GM12878 (cell line): ENCODE results near the gene CACNA1G. TPM values are rescaled to one million over a fixed set of nuclear protein-coding genes. Genes with fewer than 3 reads are reported as not detected.

ENCODE experiments used
- ATAC-seq: fragments of 200-7000 bp; cut with Tn5 transposase; 3 replicates; pipeline ENCODE4 v1.9.1; 2020; ENCODE audit warnings: mild to moderate bottlenecking, moderate library complexity
- BruUV-seq: library from RNA; stranded (reverse); fragments of 400-500 nt; replicated peaks from 2 replicates; lab custom pipeline; 2021; lab: Mats Ljungman, UMichigan
- CTCF ChIA-PET: fragments of 300-600 bp; sonication (Branson Sonifier 250); formaldehyde crosslinking; extraction: SDS; loops from one replicate; lab custom pipeline; 2021; ENCODE audit warnings: inconsistent platforms; lab: Yijun Ruan, JAX
- POLR2A ChIA-PET: fragments of 350-600 bp; formaldehyde crosslinking; extraction: SDS; loops from one replicate; lab custom pipeline; 2021; ENCODE audit warnings: inconsistent platforms; lab: Charles Lee
- RAD21 ChIA-PET: fragments of 300-600 bp; sonication (Branson Sonifier 250); formaldehyde crosslinking; loops from one replicate; lab custom pipeline; 2023; ENCODE audit warnings: antibody characterized with exemption; ENCODE audit not compliant: unreplicated experiment; lab: Charles Lee
- SMC1A ChIA-PET: fragments of 300-600 bp; sonication (Branson Sonifier 250); formaldehyde crosslinking; loops from one replicate; lab custom pipeline; 2023; ENCODE audit not compliant: unreplicated experiment, uncharacterized antibody; lab: Charles Lee
- DNase-seq: peaks from one replicate; pipeline ENCODE4 v3.0.0-alpha.2; 2011; ENCODE audit warnings: low read depth, low spot score
- FAIRE-seq: peaks from 3 replicates; lab custom pipeline; 2011; peaks lifted over from hg19 to GRCh38; lab: Jason Lieb, UNC
- H2AFZ ChIP-seq: 2 replicates; pipeline ENCODE4 v1.6.0; 2011; ENCODE audit warnings: low read depth, low read length, control low read depth; ENCODE audit not compliant: control insufficient read depth
- H3K27ac ChIP-seq: 2 replicates; pipeline ENCODE4 v1.5.1; 2011; ENCODE audit warnings: control low read depth; ENCODE audit not compliant: control insufficient read depth, insufficient read depth
- H3K27me3 ChIP-seq, 2 experiments: replicated peaks in 1 of 2; 2 replicates each; pipeline versions ENCODE4 v1.6.0 to v1.6.1; 2011; ENCODE audit warnings: low read length in 1 of 2; ENCODE audit not compliant: control insufficient read depth in 2 of 2, insufficient read depth in 2 of 2
- H3K36me3 ChIP-seq, 2 experiments: 2 replicates each; pipeline ENCODE4 v1.5.1; 2011; ENCODE audit warnings: low read length in 1 of 2; ENCODE audit not compliant: control insufficient read depth in 2 of 2, insufficient read depth in 2 of 2
- H3K4me1 ChIP-seq: 2 replicates; pipeline ENCODE4 v1.6.1; 2011; ENCODE audit warnings: mild to moderate bottlenecking, low read length, moderate library complexity, mixed read lengths; ENCODE audit not compliant: control insufficient read depth, insufficient read depth
- H3K4me2 ChIP-seq: 2 replicates; pipeline ENCODE4 v1.6.0; 2011; ENCODE audit warnings: control low read depth; ENCODE audit not compliant: control insufficient read depth, insufficient read depth
- H3K4me3 ChIP-seq: fragments of 200-600 bp; sonication (generic); 2 replicates; pipeline ENCODE4 v1.5.1; 2016
- H3K79me2 ChIP-seq: 2 replicates; pipeline ENCODE4 v1.6.0; 2011; ENCODE audit warnings: low read length; ENCODE audit not compliant: control insufficient read depth, insufficient read depth
- H3K9ac ChIP-seq: 2 replicates; pipeline ENCODE4 v1.8.0; 2011; ENCODE audit warnings: low read length, control low read depth, mixed read lengths; ENCODE audit not compliant: control insufficient read depth, insufficient read depth
- H3K9me3 ChIP-seq: replicated peaks from 3 replicates; pipeline ENCODE4 v1.5.1; 2011; ENCODE audit warnings: mild to moderate bottlenecking, low read length; ENCODE audit not compliant: control insufficient read depth, insufficient read depth
- H4K20me1 ChIP-seq: 2 replicates; pipeline ENCODE4 v1.6.0; 2011; ENCODE audit not compliant: control insufficient read depth, insufficient read depth
- CBX3 ChIP-seq: fragments of 200-600 bp; sonication (generic); IDR thresholded peaks from 2 replicates; pipeline ENCODE4 v1.6.1; 2016; ENCODE audit warnings: low read depth, borderline replicate concordance
- DPF2 ChIP-seq: fragments of 450-650 bp; IDR thresholded peaks from 2 replicates; pipeline ENCODE4 v1.6.1; 2017; ENCODE audit warnings: mild to moderate bottlenecking
- EED ChIP-seq: sonication (generic); IDR thresholded peaks from 2 replicates; pipeline ENCODE4 v1.6.1; 2016; ENCODE audit warnings: antibody characterized with exemption, low read depth
- EZH2 ChIP-seq: IDR thresholded peaks from 2 replicates; pipeline ENCODE4 v1.6.1; 2012; ENCODE audit warnings: low read depth, mild to moderate bottlenecking, control low read depth, inconsistent platforms, low read length, borderline replicate concordance; ENCODE audit not compliant: control insufficient read depth
- FOXM1 ChIP-seq: IDR thresholded peaks from 2 replicates; pipeline ENCODE4 v1.6.1; 2012; ENCODE audit warnings: low read depth, mild to moderate bottlenecking, inconsistent platforms, low read length, moderate library complexity
- GATAD2B ChIP-seq: fragments of 450-650 bp; conservative IDR thresholded peaks from 2 replicates; pipeline ENCODE4 v1.6.1; 2017; ENCODE audit warnings: low read depth, mild to moderate bottlenecking, moderate library complexity
- KDM1A ChIP-seq: fragments of 200-600 bp; sonication (generic); IDR thresholded peaks from 2 replicates; pipeline ENCODE4 v1.6.1; 2016; ENCODE audit warnings: borderline replicate concordance
- MYC ChIP-seq: IDR thresholded peaks from 2 replicates; pipeline ENCODE4 v1.6.1; 2011; ENCODE audit warnings: mild to moderate bottlenecking, low read length, moderate library complexity, inconsistent platforms; ENCODE audit not compliant: insufficient read depth, insufficient replicate concordance, insufficient read length, severe bottlenecking
- NBN ChIP-seq: fragments of 450-650 bp; IDR thresholded peaks from 2 replicates; pipeline ENCODE4 v1.6.1; 2016
- SREBF1 ChIP-seq: IDR thresholded peaks from 2 replicates; pipeline ENCODE4 v1.6.1; 2012; ENCODE audit warnings: mild to moderate bottlenecking, low read length
- ZBED1 ChIP-seq: IDR thresholded peaks from 2 replicates; pipeline ENCODE4 v1.6.1; 2016; ENCODE audit warnings: borderline replicate concordance
- WGBS: methylation state at CpG from one replicate; pipeline ENCODE4 v1.1.6; 2016; ENCODE audit warnings: low lambda C conversion rate; ENCODE audit not compliant: insufficient replicate concordance, insufficient coverage; ENCODE audit errors: missing lambda C conversion rate; 5-methylcytosine and 5-hydroxymethylcytosine counted together
- in situ Hi-C: fragments of 300-500 bp; cut with MboI; formaldehyde crosslinking; loops from 9 replicates; pipeline ENCODE4 v1.14.3; 2018; ENCODE audit warnings: mixed read lengths
- intact Hi-C: fragments of 100-400 bp; cut with micrococcal nuclease; formaldehyde crosslinking; loops from one replicate; pipeline ENCODE4 v1.14.2; 2022; ENCODE audit not compliant: unreplicated experiment
- polyA plus RNA-seq, 11 experiments: library from polyadenylated mRNA; depleted of rRNA in 4 of 11; unstranded in 6 of 11; stranded (reverse) in 5 of 11; fragments of >200 nt; fragmentation: Nextera tagmentation in 4 of 11; fragmentation: Illumina TruSeq in 1 of 11; extraction: Ambion mirVana in 4 of 11; extraction: Trizol in 1 of 11; gene quantifications; 1 replicate in 1 of 11; 2 replicates in 10 of 11; pipeline versions ENCODE4 v1.2.1 to v1.2.3, GENCODE V29; 2011 to 2016; ENCODE audit warnings: inconsistent platforms in 2 of 11, missing spikeins in 2 of 11, low read depth in 1 of 11
- total RNA-seq, 4 experiments: library from RNA; depleted of rRNA in 3 of 4; stranded (reverse); fragments of >200 nt in 3 of 4; fragmentation: Illumina TruSeq in 1 of 4; extraction: Trizol in 1 of 4; gene quantifications; 2 replicates each; pipeline versions ENCODE4 v1.2.1 to v1.2.3, GENCODE V29; 2013 to 2021
- TF ChIP-seq, protein P1 (sequence below): IDR thresholded peaks from 2 replicates; pipeline ENCODE4 v1.6.1; 2012; ENCODE audit warnings: improper control_type of control experiment, low read depth, low read length; ENCODE audit not compliant: insufficient replicate concordance

Gene CACNA1G
- total and polyA plus RNA-seq, 10 of the 15 experiments (the other 5 are each of a cell fraction or from before 2014, with no cell fraction given) = 0.03 to 0.15 TPM; not detected in 8

DNA sequence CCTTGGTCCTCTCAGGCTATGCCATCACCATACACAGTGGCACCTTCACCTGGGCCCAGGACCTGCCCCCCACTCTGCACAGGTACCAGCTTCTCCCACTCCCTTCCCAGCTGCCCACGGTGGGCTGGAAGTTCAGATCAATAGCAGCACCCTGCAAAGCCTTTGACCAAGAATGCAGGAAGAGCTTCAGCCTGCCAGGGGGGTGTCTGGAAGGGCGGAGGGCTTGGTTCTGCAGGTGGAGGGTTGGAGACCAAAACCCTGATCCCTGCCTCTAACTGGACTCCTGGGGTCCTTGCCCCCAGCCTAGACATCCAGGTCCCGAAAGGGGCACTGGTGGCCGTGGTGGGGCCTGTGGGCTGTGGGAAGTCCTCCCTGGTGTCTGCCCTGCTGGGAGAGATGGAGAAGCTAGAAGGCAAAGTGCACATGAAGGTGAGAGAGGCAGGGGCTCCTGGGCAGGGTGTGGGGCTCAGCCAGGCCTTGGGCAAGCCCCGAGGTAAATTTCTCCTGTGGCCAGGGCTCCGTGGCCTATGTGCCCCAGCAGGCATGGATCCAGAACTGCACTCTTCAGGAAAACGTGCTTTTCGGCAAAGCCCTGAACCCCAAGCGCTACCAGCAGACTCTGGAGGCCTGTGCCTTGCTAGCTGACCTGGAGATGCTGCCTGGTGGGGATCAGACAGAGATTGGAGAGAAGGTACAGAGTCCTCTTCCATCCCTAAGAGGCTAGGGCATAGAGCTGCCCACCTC lies 108.5 kb downstream of the CACNA1G start:
- Histone ChIP-seq H4K20me1 (no peaks in the 10 kb centered on the region), H3K27ac (no peak overlapping the region), H3K4me3 (no peak overlapping the region), H3K4me2 (no peak overlapping the region), H3K9me3 (no peaks in the 10 kb centered on the region), H3K4me1 (no peaks in the 10 kb centered on the region), H3K79me2 (no peaks in the 10 kb centered on the region), H3K9ac (no peak overlapping the region), H2AFZ (no peak overlapping the region), H3K36me3 (no peaks in the 10 kb centered on the region), H3K27me3 (no peaks in the 10 kb centered on the region)
- ChIA-PET POLR2A (interaction anchor here (0.6 kb wide), 1 partner anchor 469 kb away, joined by 3 read pairs; no protein-coding TSS in a partner anchor), SMC1A (no interaction called here), CTCF (no interaction called here), RAD21 (no interaction called here)
- ATAC-seq (no peak), FAIRE-seq (no peak), DNase-seq (no peak)
- in situ Hi-C loops (no loop called here), intact Hi-C loops (no loop called here)
- TF ChIP-seq FOXM1 = no peak
- TF ChIP-seq DPF2 = no peak
- no peak for TF ChIP-seq CBX3
- no peak for TF ChIP-seq NBN
- TF ChIP-seq, protein P1, sequence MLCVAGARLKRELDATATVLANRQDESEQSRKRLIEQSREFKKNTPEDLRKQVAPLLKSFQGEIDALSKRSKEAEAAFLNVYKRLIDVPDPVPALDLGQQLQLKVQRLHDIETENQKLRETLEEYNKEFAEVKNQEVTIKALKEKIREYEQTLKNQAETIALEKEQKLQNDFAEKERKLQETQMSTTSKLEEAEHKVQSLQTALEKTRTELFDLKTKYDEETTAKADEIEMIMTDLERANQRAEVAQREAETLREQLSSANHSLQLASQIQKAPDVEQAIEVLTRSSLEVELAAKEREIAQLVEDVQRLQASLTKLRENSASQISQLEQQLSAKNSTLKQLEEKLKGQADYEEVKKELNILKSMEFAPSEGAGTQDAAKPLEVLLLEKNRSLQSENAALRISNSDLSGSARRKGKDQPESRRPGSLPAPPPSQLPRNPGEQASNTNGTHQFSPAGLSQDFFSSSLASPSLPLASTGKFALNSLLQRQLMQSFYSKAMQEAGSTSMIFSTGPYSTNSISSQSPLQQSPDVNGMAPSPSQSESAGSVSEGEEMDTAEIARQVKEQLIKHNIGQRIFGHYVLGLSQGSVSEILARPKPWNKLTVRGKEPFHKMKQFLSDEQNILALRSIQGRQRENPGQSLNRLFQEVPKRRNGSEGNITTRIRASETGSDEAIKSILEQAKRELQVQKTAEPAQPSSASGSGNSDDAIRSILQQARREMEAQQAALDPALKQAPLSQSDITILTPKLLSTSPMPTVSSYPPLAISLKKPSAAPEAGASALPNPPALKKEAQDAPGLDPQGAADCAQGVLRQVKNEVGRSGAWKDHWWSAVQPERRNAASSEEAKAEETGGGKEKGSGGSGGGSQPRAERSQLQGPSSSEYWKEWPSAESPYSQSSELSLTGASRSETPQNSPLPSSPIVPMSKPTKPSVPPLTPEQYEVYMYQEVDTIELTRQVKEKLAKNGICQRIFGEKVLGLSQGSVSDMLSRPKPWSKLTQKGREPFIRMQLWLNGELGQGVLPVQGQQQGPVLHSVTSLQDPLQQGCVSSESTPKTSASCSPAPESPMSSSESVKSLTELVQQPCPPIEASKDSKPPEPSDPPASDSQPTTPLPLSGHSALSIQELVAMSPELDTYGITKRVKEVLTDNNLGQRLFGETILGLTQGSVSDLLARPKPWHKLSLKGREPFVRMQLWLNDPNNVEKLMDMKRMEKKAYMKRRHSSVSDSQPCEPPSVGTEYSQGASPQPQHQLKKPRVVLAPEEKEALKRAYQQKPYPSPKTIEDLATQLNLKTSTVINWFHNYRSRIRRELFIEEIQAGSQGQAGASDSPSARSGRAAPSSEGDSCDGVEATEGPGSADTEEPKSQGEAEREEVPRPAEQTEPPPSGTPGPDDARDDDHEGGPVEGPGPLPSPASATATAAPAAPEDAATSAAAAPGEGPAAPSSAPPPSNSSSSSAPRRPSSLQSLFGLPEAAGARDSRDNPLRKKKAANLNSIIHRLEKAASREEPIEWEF = no peak
- TF ChIP-seq KDM1A = no peak
- no peak for TF ChIP-seq SREBF1
- no peak for TF ChIP-seq EED
- no peak for TF ChIP-seq GATAD2B
- no peak for TF ChIP-seq EZH2
- no peak for TF ChIP-seq ZBED1
- no peak for TF ChIP-seq MYC
- WGBS = 30% methylated on average over 9 of the region's 9 CpGs
- no TSS peak for BruUV-seq
